B cell (primary cell): ENCODE data around the gene CSNK1E. TPM values are rescaled to one million over a fixed set of nuclear protein-coding genes. Genes with fewer than 3 reads are reported as not detected.
A peak's percentile ranks its signal among the peaks of the same experiment; 100 is the strongest.

Experiments
- ATAC-seq: fragments of 200-7000 bp; cut with Tn5 transposase; one replicate; pipeline ENCODE4 v1.10.0; 2021; ENCODE audit warnings: low read depth, mild to moderate bottlenecking, moderate number of reproducible peaks, moderate library complexity
- CTCF ChIA-PET: fragments of 350-600 bp; sonication (Branson Sonifier 250); formaldehyde crosslinking; loops from one replicate; lab custom pipeline; 2021; ENCODE audit warnings: antibody characterized with exemption, inconsistent platforms; lab: Charles Lee
- POLR2A ChIA-PET: fragments of 350-600 bp; sonication (Branson Sonifier 250); formaldehyde crosslinking; loops from one replicate; lab custom pipeline; 2021; ENCODE audit warnings: antibody characterized with exemption; lab: Charles Lee
- DNase-seq: peaks from one replicate; pipeline ENCODE4 v3.0.0; 2013
- H2AFZ ChIP-seq: 2 replicates; pipeline ENCODE4 v1.6.1; 2012; ENCODE audit warnings: mild to moderate bottlenecking, low read depth, low read length; ENCODE audit not compliant: insufficient read depth, poor library complexity, severe bottlenecking
- H3K27ac ChIP-seq, 2 donors: 1 replicate in 1 of 2; 2 replicates in 1 of 2; pipeline ENCODE4 v1.5.1; 2012 to 2013; ENCODE audit warnings: low read length in 2 of 2, mild to moderate bottlenecking in 2 of 2, moderate library complexity in 1 of 2
- H3K27me3 ChIP-seq, 4 experiments: fragments of 200-600 bp in 1 of 4; sonication (generic) in 1 of 4; replicated peaks in 1 of 4; 1 replicate in 2 of 4; 2 replicates in 2 of 4; pipeline versions ENCODE4 v1.6.1 to v1.7.0; 2013 to 2016; ENCODE audit warnings: low read length in 3 of 4, mild to moderate bottlenecking in 2 of 4, mixed read lengths in 1 of 4, moderate library complexity in 1 of 4; ENCODE audit not compliant: insufficient read depth in 4 of 4, control insufficient read depth in 3 of 4; ENCODE audit errors: control extremely low read depth in 1 of 4
- H3K36me3 ChIP-seq, 2 experiments: replicated peaks in 1 of 2; 1 replicate in 1 of 2; 2 replicates in 1 of 2; pipeline versions ENCODE4 v1.6.1 to v1.7.1; 2013; ENCODE audit warnings: low read length in 1 of 2; ENCODE audit not compliant: insufficient read depth in 2 of 2, control insufficient read depth in 1 of 2; ENCODE audit errors: control extremely low read depth in 1 of 2, extremely low read depth in 1 of 2
- H3K4me1 ChIP-seq, 2 donors: fragments of 200-600 bp in 1 of 2; sonication (generic) in 1 of 2; 1 replicate in 1 of 2; 2 replicates in 1 of 2; pipeline versions ENCODE4 v1.5.1 to v1.6.1; 2013 to 2017; ENCODE audit warnings: low read length in 2 of 2; ENCODE audit not compliant: control insufficient read depth in 2 of 2, insufficient read depth in 2 of 2
- H3K4me2 ChIP-seq: replicated peaks from 2 replicates; pipeline ENCODE3; 2012; ENCODE audit warnings: mild to moderate bottlenecking, low read depth, low read length; ENCODE audit not compliant: poor library complexity, severe bottlenecking
- H3K4me3 ChIP-seq, 5 experiments: fragments of 200-600 bp in 1 of 5; sonication (generic) in 1 of 5; 1 replicate in 3 of 5; 2 replicates in 2 of 5; pipeline versions ENCODE4 v1.5.1 to v1.7.0; 2011 to 2016; ENCODE audit warnings: low read length in 4 of 5, mild to moderate bottlenecking in 4 of 5, low read depth in 2 of 5, control low read depth in 1 of 5, moderate library complexity in 1 of 5; ENCODE audit not compliant: insufficient read depth in 1 of 5; ENCODE audit errors: control extremely low read depth in 1 of 5, extremely low read depth in 1 of 5
- H3K79me2 ChIP-seq: fragments of 200-600 bp; sonication (generic); one replicate; pipeline ENCODE4 v1.6.0; 2016; ENCODE audit warnings: low read length; ENCODE audit not compliant: control insufficient read depth, insufficient read depth
- H3K9ac ChIP-seq: fragments of 200-600 bp; sonication (generic); 2 replicates; pipeline ENCODE4 v1.6.1; 2017; ENCODE audit warnings: mild to moderate bottlenecking, low read length, moderate library complexity
- H3K9me3 ChIP-seq, 3 donors: one replicate each; pipeline versions ENCODE4 v1.6.1 to v1.7.1; 2013; ENCODE audit warnings: low read length in 2 of 3; ENCODE audit not compliant: control insufficient read depth in 2 of 3, insufficient read depth in 1 of 3; ENCODE audit errors: control extremely low read depth in 1 of 3
- H4K20me1 ChIP-seq: 2 replicates; pipeline ENCODE4 v1.6.0; 2012; ENCODE audit warnings: mild to moderate bottlenecking, low read length; ENCODE audit not compliant: insufficient read depth, control insufficient read depth, poor library complexity, severe bottlenecking
- H3K27ac Mint-ChIP-seq: one replicate; pipeline ENCODE4 v1.8.0; 2021; ENCODE audit warnings: mixed read lengths
- H3K27me3 Mint-ChIP-seq: one replicate; pipeline ENCODE4 v1.8.0; 2021; ENCODE audit warnings: mixed read lengths
- H3K4me1 Mint-ChIP-seq: one replicate; pipeline ENCODE4 v1.8.0; 2021; ENCODE audit warnings: mixed read lengths
- H3K4me3 Mint-ChIP-seq: one replicate; pipeline ENCODE4 v1.8.0; 2021; ENCODE audit warnings: mixed read lengths
- H3K9me3 Mint-ChIP-seq: one replicate; pipeline ENCODE4 v1.8.0; 2022; ENCODE audit warnings: mixed read lengths; ENCODE audit not compliant: insufficient read depth
- CTCF ChIP-seq: fragments of 200-600 bp; IDR thresholded peaks from one replicate; pipeline ENCODE4 v1.8.0; 2022; ENCODE audit warnings: antibody characterized with exemption, mild to moderate bottlenecking
- EZH2 ChIP-seq: IDR thresholded peaks from 2 replicates; pipeline ENCODE4 v1.6.1; 2012; ENCODE audit warnings: borderline replicate concordance, low read depth, mild to moderate bottlenecking, moderate library complexity, low read length; ENCODE audit not compliant: insufficient read depth, poor library complexity, severe bottlenecking
- WGBS: methylation state at CpG from one replicate; pipeline ENCODE4 v1.1.5; 2013; ENCODE audit warnings: missing lambda C conversion rate; ENCODE audit not compliant: insufficient coverage; 5-methylcytosine and 5-hydroxymethylcytosine counted together
- intact Hi-C: fragments of 100-400 bp; cut with micrococcal nuclease; formaldehyde crosslinking; loops from one replicate; pipeline ENCODE4 v1.10.0; 2022
- polyA plus RNA-seq: library from polyadenylated mRNA; depleted of rRNA; stranded (reverse); fragments of >200 nt; gene quantifications from 2 replicates; pipeline ENCODE4 v1.2.3, GENCODE V29; 2012
- total RNA-seq, 2 donors: library from RNA; stranded (reverse); fragments of 120-200 nt in 1 of 2; gene quantifications; 1 replicate in 1 of 2; 2 replicates in 1 of 2; pipeline versions ENCODE4 v1.2.3 to v1.2.4, GENCODE V29; 2013 to 2022

Gene CSNK1E
- total and polyA plus RNA-seq, 2 donors (not counting 1 experiment from before 2014, with no cell fraction given), result 113 to 133 TPM

GRCh38 chr22:38305471-38306448, 11.5 kb downstream of the CSNK1E start:
- peak overlapping the region in 3 of 5 experiments; percentile 4 to 18 (median 5) for H3K4me3 ChIP-seq

More at GRCh38 chr22:38305471-38306448, 11.5 kb downstream of the CSNK1E start:
- CTCF ChIA-PET, result interaction anchor here (0.7 to 2.0 kb wide), 6 partner anchors 9 to 266 kb away, joined by 3 to 9 read pairs (median 4); no protein-coding TSS in a partner anchor
- peak overlapping the region; percentile 33 for H3K9ac ChIP-seq
- ATAC-seq (peak; percentile 77), DNase-seq (peak; percentile 72)
- peak overlapping the region; percentile 80 for H3K27ac Mint-ChIP-seq
- intact Hi-C loops, result loop anchor here (1.0 kb wide), 1 partner anchor 11 kb away; no protein-coding TSS in a partner anchor
- H2AFZ ChIP-seq, result no peak overlapping the region
- peaks cover 42% of the 10 kb centered on the region for H3K79me2 ChIP-seq
- peak overlapping the region; percentile 46 for H3K4me2 ChIP-seq
- no peaks in the 10 kb centered on the region for H3K9me3 ChIP-seq
- H3K27me3 ChIP-seq, result no peaks in the 10 kb centered on the region
- H3K27ac ChIP-seq, result peak overlapping the region; percentile 38 to 48
- TF ChIP-seq EZH2 (no peak), CTCF (no peak)
- peaks cover 34% of the 10 kb centered on the region for H3K4me1 Mint-ChIP-seq
- H3K27me3 Mint-ChIP-seq, result no peaks in the 10 kb centered on the region
- WGBS, result 26% methylated on average over 9 of the region's 16 CpGs
- H3K4me1 ChIP-seq, result peaks cover 11 to 22% of the 10 kb centered on the region in 2 donors
- POLR2A ChIA-PET, result interaction anchor here (0.7 kb wide), 1 partner anchor 10 kb away, joined by 4 read pairs; no protein-coding TSS in a partner anchor
- peak overlapping the region; percentile 70 for H3K4me3 Mint-ChIP-seq
- peaks cover 0 to 21% of the 10 kb centered on the region in 2 experiments for H3K36me3 ChIP-seq
- no peaks in the 10 kb centered on the region for H3K9me3 Mint-ChIP-seq
- peaks cover 35% of the 10 kb centered on the region for H4K20me1 ChIP-seq
